ENCODE results near the gene TNFRSF11A.

Gene TNFRSF11A

DNA sequence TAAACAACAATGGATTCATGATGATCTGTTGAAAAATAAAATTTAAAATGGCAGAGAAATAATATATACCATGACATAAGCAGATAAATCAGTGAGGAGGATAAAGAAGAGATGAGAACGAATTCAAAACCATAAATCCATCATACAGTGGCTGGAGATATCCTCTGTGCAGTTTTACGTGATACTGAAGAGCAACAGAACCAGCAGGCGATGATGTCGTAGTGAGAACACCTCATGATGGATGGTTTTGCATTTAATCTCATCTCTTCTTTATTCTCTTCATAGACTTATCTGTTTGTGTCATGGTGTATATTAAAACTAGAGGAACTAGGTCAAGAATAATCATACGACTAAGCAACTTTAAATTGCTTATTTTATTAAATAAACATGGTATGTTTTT is 56.3 kb downstream of the TNFRSF11A start:
- DNase-seq, result no peak

DNA sequence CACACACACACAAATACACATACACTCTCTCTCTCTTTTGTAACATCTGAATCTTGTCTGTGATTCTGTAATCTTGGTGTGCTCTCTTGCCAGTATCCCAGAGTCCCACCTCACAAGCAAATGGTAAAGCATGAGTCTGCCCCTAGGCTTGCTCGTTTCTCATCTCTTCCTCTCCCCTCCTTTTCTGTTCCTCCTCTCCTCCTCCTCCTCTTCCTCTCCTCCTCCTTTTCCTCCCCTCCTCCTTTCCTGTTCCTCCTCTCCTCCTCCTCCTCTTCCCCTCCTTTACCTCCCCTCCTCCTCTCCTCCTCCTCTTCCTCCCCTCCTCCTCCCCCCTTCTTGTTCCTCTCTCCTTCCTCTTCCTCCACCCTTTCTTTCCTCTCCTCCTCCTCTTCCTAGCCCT is 59.0 kb downstream of the TNFRSF11A start:
- DNase-seq, result no peak

GRCh38 chr18:62384610-62385097 is 59.5 kb downstream of the TNFRSF11A start:
- DNase-seq, result no peak

GRCh38 chr18:62386091-62386490 is 61.0 kb downstream of the TNFRSF11A start:
- no peak for DNase-seq

DNA sequence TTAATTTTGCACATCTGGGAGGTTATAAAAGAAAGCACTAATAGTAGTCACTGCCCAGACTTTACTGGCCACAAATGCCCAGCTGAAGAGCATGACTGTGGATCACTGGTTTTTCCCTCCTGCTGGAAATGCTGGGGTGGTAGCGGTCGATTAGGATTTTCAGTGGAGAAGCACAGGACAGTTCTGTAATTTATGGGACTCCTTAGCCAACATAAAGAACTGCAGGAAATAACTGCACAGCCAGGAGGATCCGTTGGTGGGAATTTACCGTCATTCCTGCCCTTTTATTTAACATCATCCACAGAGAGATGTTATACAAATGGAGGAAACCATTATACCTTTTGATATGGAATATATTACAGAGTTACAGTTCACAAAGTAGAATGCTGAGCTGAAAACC is 61.5 kb downstream of the TNFRSF11A start:
- no peak for DNase-seq

- DNase-seq, result no peak
These were observed 62.1 kb downstream of the TNFRSF11A start for GRCh38 chr18:62387257-62387656.

DNA sequence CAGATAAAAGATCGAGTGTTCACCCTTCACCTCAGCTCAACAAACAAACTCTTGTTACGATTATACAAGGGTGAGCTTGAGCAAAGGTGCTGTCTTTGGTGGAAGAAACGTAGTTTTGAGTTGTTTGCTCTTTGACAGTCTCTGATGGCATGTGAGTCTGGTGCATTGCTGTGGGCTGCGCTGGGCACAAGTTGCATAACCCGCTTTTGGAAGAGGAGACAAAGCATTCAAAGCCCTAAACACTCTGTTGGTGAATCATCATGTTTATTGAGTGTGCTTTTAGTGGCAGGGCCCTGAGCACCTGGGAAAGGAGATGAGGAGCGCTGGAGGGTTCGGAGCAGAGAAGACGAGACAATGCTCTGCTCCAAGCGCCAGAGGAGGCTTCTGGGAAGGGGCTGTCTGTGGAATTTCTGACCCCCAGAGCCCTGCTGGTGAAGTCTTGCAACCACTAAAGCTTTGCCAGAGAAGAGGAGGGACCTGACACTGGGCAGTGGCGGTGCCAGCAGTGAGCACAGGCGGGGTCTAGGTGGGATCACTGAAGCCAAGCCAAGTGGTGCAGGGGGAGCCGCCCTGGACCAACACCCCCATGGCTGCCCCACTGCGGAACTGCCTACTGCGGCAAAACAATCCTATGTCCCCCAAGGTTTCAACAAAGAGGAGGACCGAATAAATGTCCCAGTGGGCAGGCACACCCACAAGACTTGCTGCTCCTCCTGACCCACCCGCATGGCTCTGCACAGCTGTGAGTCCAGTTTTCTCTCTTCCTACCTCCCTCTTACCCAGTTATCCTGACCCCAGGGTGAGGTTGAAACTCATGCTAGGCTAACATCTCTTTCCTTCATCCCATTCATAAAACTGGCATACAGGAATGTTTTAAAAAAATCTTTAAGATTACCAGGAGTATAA is 64.0 kb downstream of the TNFRSF11A start:
- no peak for DNase-seq

- no peak for DNase-seq
These were observed 64.8 kb downstream of the TNFRSF11A start for GRCh38 chr18:62389761-62390481.

DNA sequence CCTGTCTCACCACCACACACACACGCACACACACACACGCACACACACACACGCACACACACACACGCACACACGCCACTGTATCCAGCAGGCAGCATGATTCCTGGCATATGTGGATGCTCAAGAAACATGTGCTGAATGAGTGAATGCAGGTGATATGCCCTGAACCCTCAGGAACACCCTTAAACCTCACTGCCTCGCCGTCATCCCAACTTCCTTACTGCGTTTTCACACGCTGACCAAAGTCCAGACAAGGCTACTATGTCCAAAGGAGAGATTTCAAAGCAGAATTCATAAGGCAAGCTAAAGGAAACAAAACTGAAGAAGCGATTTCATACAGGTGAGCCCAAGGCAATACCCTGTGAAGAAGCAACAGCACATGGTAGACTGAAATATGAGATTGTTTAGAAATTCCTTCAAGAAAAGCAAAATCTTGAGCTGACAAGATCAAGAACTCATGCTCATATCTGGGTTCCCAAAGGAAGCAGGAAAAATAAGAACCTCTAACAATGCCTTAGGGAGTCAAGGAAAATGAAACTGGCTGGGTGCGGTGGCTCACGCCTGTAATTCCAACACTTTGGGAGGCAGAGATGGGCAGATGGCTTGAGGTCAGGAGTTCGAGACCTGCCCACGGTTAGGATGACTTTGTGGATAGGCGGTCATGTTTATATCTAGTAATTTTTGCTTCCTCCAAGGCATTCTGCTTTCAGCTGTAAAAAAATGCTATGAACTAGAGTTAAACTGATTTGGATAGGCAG is 69.1 kb downstream of the TNFRSF11A start:
- no peak for DNase-seq

DNA sequence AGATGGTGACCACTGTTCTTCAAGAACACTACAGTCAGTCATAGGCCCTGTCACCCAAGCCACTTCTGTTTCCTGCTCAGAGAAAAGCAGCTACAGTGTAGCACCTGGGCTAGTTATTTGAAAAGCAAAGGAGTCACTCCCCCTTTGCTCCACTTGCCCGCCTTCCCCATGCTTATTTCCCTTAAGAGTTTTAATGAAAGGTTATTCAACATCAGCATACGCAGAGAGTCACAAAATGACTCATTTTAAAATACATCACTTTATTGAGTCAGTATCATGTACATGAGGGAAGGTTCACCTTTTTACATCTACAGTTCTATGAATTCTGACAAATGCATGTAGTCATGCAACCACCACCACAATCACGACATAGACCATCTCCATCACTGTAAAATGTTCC is 71.3 kb downstream of the TNFRSF11A start:
- DNase-seq, result no peak

GRCh38 chr18:62396967-62397366 is 71.9 kb downstream of the TNFRSF11A start:
- no peak for DNase-seq

- no peak for DNase-seq
These were observed 73.2 kb downstream of the TNFRSF11A start for GRCh38 chr18:62398291-62398690.

DNA sequence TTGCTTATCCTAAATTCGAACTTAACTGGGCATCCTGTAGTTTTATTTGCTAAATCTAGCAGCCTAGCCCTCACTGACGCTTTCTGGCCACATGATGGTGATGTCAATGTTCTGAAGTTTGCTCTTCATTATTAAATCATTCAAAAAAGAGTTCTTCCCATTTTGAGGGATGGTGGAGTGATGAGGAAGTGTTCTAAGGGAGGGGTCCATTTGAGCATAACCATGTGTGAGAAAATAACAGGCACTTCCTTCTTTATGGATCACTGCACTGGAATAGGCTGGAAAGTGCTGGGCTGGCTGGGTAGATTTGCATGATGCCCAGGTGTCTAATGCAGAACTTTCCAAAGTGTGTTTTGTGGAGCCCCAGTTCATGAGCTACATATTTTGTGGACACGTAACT is 74.2 kb downstream of the TNFRSF11A start:
- DNase-seq, result no peak

GRCh38 chr18:62399781-62400308 is 74.7 kb downstream of the TNFRSF11A start:
- no peak for DNase-seq

DNA sequence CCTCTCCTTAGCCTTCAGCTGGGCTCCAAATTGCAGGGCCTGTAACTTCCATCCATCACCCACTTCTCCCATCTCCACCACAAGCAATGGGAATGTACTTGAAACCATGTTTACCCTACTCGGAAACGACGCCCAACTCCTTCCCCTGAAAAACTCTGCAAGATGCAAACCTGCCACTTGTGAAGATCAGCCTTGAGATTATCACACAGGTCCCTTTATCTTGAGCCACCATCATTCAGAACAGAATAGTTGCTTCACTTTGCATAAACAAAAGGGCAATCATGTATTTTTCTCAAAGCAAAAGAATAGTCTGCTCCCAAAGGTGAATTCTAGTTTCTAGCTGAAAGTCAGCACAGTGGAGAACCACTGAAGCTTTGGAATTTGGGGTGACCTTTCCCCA is 75.8 kb downstream of the TNFRSF11A start:
- DNase-seq, result no peak

DNA sequence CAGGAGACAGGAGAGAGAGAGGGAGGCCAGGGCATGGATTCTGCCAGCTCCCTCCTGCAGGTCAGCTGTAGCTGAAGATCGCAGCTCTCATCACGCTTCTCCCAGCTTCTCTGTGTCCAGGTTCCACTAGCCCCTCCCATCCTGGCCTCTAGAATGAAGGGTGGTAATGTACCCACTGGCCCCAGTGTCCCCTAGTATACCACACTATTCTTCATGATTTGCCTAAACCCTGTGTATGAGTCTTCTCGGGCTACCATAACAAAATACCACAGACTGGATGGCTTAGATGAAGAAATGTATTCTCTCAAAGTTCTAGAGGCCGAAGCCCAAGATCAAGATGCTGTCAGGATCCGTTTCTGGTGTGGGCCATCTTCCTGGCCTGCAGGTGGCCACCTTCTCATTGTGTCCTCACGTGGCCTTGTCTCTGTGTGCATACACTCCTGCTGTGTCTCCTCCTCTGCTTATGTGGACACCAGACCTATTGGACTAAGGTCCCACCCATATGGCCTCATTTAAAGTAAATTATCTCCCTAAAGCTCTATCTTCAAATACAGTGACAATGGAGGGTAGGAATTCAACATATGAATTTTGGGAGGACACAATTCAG is 77.3 kb downstream of the TNFRSF11A start:
- no peak for DNase-seq

DNA sequence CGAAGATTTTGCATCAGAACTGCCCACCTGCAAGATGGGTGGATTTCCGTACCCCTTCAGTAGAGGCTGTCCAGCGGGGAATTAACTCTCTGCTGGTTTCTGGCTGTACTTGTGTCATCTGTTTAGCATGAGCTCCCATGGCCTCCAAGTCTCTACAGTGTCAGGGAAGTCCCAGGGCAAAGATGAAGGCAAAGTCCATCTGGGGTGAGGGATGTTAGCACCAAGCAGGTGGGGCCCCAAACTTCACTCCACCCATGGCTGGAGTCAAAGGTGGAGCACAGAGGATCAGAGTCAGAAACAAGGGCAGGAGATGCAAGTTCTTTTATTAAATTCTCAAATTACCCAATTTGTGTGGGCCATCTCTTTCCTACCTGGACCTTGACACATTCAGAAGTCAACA is 78.0 kb downstream of the TNFRSF11A start:
- no peak for DNase-seq

DNA sequence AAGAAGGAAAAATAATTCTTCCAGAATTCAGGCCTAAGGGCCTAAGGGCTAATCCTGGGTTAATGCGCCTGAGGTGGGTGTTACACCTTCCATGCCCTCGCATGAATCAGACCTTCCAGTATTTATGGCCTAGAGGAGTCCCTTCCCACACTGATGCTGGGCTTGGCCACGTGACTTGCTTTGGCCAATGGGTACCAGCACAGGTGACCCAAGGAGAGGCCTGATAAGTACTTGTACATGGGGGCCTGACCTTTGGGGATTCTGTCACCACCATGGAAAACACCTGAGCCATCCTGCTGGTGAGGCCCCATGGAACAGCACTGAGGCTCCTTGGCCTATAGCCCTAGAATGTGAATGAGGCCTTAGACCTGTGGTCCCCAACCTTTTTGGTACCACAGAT is 79.8 kb downstream of the TNFRSF11A start:
- no peak for DNase-seq

DNA sequence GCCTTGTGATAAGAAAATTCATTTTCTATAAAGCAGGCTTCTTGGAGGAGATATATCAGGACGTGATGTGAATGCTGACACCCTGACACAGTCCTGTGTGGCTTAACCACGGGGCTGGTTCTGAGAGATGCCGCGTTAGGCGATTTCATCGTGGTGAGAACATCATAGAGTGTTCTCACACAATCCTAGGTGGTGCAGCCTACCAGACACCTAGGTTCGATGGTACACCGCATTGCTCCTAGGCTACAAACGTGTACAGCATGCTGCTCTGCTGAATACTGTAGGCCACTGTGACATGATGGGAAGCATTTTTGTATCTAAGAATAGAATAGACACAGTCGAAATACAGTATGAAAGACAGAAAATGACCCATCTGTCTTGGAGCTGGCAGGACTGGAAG is 82.5 kb downstream of the TNFRSF11A start:
- no peak for DNase-seq

DNA sequence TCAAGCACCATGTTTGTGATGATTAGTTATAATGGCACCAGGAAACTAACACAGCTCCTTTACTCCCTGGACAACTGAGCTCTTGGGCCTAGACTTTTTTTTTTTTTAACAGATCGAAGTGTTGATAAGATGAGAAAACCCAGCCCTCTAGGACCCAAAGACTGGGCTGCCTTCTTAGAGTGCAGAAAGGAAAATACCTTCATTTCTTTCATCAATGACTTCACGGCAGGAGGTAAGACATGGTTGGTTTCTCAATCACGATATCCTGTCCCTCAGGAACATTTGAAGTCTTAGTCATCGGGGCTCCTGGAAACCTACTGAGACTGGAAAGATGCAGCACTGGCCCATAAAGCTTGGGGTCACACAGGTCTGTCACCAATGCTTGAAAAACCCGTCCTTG is 84.7 kb downstream of the TNFRSF11A start:
- no peak for DNase-seq

DNA sequence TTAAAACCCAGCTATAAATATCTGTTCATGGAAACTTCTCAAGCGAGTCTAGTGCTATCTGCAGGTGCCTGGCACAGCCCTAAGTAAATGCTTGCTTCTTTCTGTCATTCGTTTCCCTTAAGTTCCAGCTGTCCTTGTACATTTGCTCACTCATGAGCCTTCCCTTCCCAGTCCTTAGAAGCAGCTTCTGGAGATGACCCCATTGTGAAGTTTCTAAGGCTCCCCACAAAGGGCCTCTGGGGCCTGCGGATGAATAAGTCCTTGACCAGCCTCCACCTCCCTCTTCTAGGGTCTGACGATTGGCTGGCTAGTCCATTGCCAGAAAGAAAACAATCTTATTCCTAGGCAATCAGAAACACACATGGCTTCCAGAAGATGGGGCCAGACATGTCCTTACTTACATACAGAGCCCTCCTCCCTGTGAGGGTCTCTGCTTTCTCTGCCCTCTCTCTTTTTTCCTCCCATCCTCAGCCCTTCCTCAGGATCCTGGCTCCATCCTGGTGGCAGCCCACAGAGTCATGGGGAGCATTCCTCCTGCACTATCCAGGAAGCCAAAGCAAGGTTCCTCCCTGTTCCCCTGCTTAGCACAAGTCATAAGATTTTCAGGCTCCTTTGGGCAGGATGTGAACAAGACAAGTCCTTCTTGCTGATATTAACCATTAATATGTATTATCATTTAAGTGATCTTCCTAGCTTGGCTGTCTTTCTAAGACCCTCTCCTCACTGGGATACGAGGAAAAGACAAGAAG is 87.3 kb downstream of the TNFRSF11A start:
- no peak for DNase-seq

All from hypothalamus (tissue), 51 donors.